Uterus (tissue), 4 donors: ENCODE results near the gene FOXC1. TPM values are rescaled to one million over a fixed set of nuclear protein-coding genes. Genes with fewer than 3 reads are reported as not detected.

Experiments
- DNase-seq, 2 donors: peaks; one replicate each; pipeline ENCODE4 v3.0.0-alpha.2; 2019 to 2020
- H3K27ac ChIP-seq, 2 donors: fragments of 200-600 bp; sonication (generic); 1 replicate in 1 of 2; 2 replicates in 1 of 2; pipeline ENCODE4 v1.5.1; 2016 to 2018
- H3K27me3 ChIP-seq, 2 donors: fragments of 200-600 bp; sonication (generic); one replicate each; pipeline ENCODE4 v1.5.1; 2018 to 2019; ENCODE audit warnings: control low read depth in 1 of 2
- H3K36me3 ChIP-seq, 2 donors: fragments of 200-600 bp; sonication (generic); one replicate each; pipeline ENCODE4 v1.5.1; 2019; ENCODE audit warnings: control low read depth in 1 of 2
- H3K4me1 ChIP-seq, 2 donors: fragments of 200-600 bp; sonication (generic); one replicate each; pipeline ENCODE4 v1.5.1; 2018 to 2019; ENCODE audit warnings: control low read depth in 1 of 2
- H3K4me3 ChIP-seq, 2 donors: fragments of 200-600 bp; sonication (generic); 1 replicate in 1 of 2; 2 replicates in 1 of 2; pipeline ENCODE4 v1.5.1; 2018 to 2019; ENCODE audit warnings: mild to moderate bottlenecking in 1 of 2
- H3K9me3 ChIP-seq, 2 donors: fragments of 200-600 bp; sonication (generic); one replicate each; pipeline ENCODE4 v1.5.1; 2019; ENCODE audit warnings: control low read depth in 1 of 2
- POLR2A ChIP-seq, 2 donors: fragments of 450-650 bp; IDR thresholded peaks; one replicate each; pipeline ENCODE4 v1.6.1; 2016; ENCODE audit warnings: antibody characterized with exemption in 2 of 2, mild to moderate bottlenecking in 1 of 2, moderate library complexity in 1 of 2
- intact Hi-C: fragments of 100-400 bp; cut with DNase I; formaldehyde crosslinking; loops from one replicate; pipeline ENCODE4 v1.15.1; 2023; ENCODE audit warnings: low total_unique reads
- total RNA-seq, 4 donors: library from RNA; depleted of rRNA in 3 of 4; stranded (reverse); fragments of >200 nt in 3 of 4; gene quantifications; one replicate each; pipeline versions ENCODE4 v1.1.0 to v1.2.4, GENCODE V29; 2014 to 2023
- TF ChIP-seq, protein P1 (sequence below), 4 experiments: fragments of 200-600 bp in 2 of 4; fragments of 450-650 bp in 2 of 4; sonication (generic) in 2 of 4; IDR thresholded peaks; one replicate each; pipeline ENCODE4 v1.5.1; 2016 to 2019; ENCODE audit warnings: antibody characterized with exemption in 4 of 4, mild to moderate bottlenecking in 2 of 4, moderate library complexity in 1 of 4
- donor health status: DM: yes; HTN: yes; CAD: no.

FOXC1 gene
- total RNA-seq, 4 donors from 2014 or later, result 1.8 to 15.2 (median 5.1) TPM

DNA sequence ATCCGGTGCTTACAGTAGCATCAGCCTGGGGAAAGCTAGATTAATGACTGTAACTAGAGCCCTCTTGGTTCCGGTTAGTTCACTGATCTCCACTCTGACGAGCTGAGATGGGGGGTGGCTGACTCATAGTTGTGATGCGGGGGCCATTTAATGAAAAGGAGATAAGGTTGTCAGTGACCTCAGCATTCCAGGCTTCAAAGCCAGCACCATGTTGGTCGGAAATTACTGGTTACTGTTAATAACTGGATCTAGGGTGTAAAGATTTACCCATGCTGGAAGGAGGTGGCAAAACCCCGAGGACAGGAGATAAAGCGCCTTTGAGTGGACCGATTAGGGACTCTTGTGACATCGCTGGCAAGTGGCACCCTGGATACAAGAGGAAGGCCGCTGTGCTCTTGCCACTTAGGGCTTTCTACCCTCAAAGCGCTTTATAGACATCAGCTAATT is 21.1 kb downstream of the FOXC1 start:
- Histone ChIP-seq H3K9me3 (no peaks in the 10 kb centered on the region), H3K36me3 (no peaks in the 10 kb centered on the region), H3K27ac (no peak overlapping the region), H3K4me3 (no peak overlapping the region), H3K27me3 (no peaks in the 10 kb centered on the region), H3K4me1 (no peaks in the 10 kb centered on the region)
- no peak for DNase-seq
- intact Hi-C loops, result no loop called here
- TF ChIP-seq, protein P1, sequence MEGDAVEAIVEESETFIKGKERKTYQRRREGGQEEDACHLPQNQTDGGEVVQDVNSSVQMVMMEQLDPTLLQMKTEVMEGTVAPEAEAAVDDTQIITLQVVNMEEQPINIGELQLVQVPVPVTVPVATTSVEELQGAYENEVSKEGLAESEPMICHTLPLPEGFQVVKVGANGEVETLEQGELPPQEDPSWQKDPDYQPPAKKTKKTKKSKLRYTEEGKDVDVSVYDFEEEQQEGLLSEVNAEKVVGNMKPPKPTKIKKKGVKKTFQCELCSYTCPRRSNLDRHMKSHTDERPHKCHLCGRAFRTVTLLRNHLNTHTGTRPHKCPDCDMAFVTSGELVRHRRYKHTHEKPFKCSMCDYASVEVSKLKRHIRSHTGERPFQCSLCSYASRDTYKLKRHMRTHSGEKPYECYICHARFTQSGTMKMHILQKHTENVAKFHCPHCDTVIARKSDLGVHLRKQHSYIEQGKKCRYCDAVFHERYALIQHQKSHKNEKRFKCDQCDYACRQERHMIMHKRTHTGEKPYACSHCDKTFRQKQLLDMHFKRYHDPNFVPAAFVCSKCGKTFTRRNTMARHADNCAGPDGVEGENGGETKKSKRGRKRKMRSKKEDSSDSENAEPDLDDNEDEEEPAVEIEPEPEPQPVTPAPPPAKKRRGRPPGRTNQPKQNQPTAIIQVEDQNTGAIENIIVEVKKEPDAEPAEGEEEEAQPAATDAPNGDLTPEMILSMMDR (IDR thresholded peaks at IDR 0.05), result no peak
- no peak for TF ChIP-seq POLR2A (IDR thresholded peaks at IDR 0.05)

GRCh38 chr6:1631251-1631650 is 21.5 kb downstream of the FOXC1 start:
- Histone ChIP-seq H3K9me3 (no peaks in the 10 kb centered on the region), H3K27ac (no peak overlapping the region), H3K36me3 (no peaks in the 10 kb centered on the region), H3K4me3 (no peak overlapping the region), H3K4me1 (no peaks in the 10 kb centered on the region), H3K27me3 (no peaks in the 10 kb centered on the region)
- no peak for TF ChIP-seq POLR2A (IDR thresholded peaks at IDR 0.05)
- TF ChIP-seq, protein P1 (IDR thresholded peaks at IDR 0.05), result no peak
- DNase-seq, result no peak
- intact Hi-C loops, result no loop called here

- Histone ChIP-seq H3K4me3 (no peak overlapping the region), H3K9me3 (no peaks in the 10 kb centered on the region), H3K36me3 (no peaks in the 10 kb centered on the region), H3K4me1 (no peaks in the 10 kb centered on the region), H3K27ac (no peak overlapping the region), H3K27me3 (no peaks in the 10 kb centered on the region)
- intact Hi-C loops, result no loop called here
- no peak for TF ChIP-seq POLR2A (IDR thresholded peaks at IDR 0.05)
- TF ChIP-seq, protein P1 (IDR thresholded peaks at IDR 0.05), result no peak
- no peak for DNase-seq
Measured at GRCh38 chr6:1633366-1634021, 23.8 kb downstream of the FOXC1 start.

GRCh38 chr6:1634081-1634480 is 24.4 kb downstream of the FOXC1 start:
- TF ChIP-seq POLR2A (IDR thresholded peaks at IDR 0.05), result no peak
- TF ChIP-seq, protein P1 (IDR thresholded peaks at IDR 0.05), result no peak
- H3K4me3 ChIP-seq, result no peak overlapping the region
- no peak for DNase-seq
- H3K36me3 ChIP-seq, result no peaks in the 10 kb centered on the region
- intact Hi-C loops, result no loop called here
- H3K9me3 ChIP-seq, result no peaks in the 10 kb centered on the region
- H3K4me1 ChIP-seq, result no peaks in the 10 kb centered on the region
- no peaks in the 10 kb centered on the region for H3K27me3 ChIP-seq
- no peak overlapping the region for H3K27ac ChIP-seq

GRCh38 chr6:1635305-1636010 is 25.7 kb downstream of the FOXC1 start:
- no peaks in the 10 kb centered on the region for H3K36me3 ChIP-seq
- H3K9me3 ChIP-seq, result no peaks in the 10 kb centered on the region
- intact Hi-C loops, result no loop called here
- no peak for DNase-seq
- no peaks in the 10 kb centered on the region for H3K4me1 ChIP-seq
- TF ChIP-seq, protein P1 (IDR thresholded peaks at IDR 0.05), result no peak
- TF ChIP-seq POLR2A (IDR thresholded peaks at IDR 0.05), result no peak
- no peak overlapping the region for H3K4me3 ChIP-seq
- no peak overlapping the region for H3K27ac ChIP-seq
- no peaks in the 10 kb centered on the region for H3K27me3 ChIP-seq
